HEK293 (cell line): ENCODE data around the gene RUVBL1.

Experiments
- HOXA7 ChIP-seq: sonication (generic); formaldehyde crosslinking; IDR thresholded peaks from 2 replicates; pipeline ENCODE4 v1.8.1; 2022; ENCODE audit warnings: missing genetic modification reagents, borderline replicate concordance
- WT1 ChIP-seq: fragments of 450-650 bp; formaldehyde crosslinking; IDR thresholded peaks from 2 replicates; pipeline ENCODE4 v1.5.1; 2016; ENCODE audit warnings: missing biosample characterization, missing genetic modification characterization
- ZNF175 ChIP-seq: fragments of 450-650 bp; formaldehyde crosslinking; IDR thresholded peaks from 2 replicates; pipeline ENCODE4 v1.5.1; 2016; ENCODE audit warnings: missing biosample characterization, missing genetic modification characterization
- ZNF366 ChIP-seq: fragments of 450-650 bp; formaldehyde crosslinking; conservative IDR thresholded peaks from 2 replicates; pipeline ENCODE4 v1.5.1; 2016; ENCODE audit warnings: missing biosample characterization, missing genetic modification characterization
- ZNF600 ChIP-seq: fragments of 450-650 bp; formaldehyde crosslinking; IDR thresholded peaks from 2 replicates; pipeline ENCODE4 v1.5.1; 2016; ENCODE audit warnings: missing biosample characterization, missing genetic modification characterization
- TF ChIP-seq, protein P1 (sequence below): fragments of 450-650 bp; formaldehyde crosslinking; IDR thresholded peaks from 2 replicates; pipeline ENCODE4 v1.5.1; 2016; ENCODE audit warnings: missing biosample characterization, missing genetic modification characterization

DNA sequence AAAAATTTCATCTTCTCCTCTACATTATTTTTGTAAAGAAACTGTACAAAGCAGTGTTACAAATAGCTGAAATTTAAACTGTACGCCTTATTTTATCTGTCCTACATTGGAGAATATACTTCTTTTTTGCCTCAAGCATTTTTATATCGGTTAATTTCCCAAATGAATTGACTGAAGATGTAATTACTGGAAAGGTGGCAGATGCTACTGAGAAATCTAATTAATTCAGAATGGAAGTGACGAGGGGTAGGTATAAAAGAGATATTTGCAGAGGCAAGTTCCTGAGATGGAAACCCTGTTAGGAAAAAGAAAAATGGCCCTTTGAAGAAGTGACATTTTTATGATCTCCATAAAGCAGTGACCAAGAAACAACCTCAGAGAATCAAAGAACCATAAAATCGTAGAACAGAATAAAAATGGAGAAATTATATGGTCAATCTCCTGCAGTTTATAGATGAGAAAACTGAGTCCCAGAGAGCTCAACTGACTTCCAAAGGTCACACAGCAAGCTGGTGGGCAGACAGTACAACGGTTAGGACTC lies 20.4 kb downstream of the RUVBL1 start:
- TF ChIP-seq, protein P1, sequence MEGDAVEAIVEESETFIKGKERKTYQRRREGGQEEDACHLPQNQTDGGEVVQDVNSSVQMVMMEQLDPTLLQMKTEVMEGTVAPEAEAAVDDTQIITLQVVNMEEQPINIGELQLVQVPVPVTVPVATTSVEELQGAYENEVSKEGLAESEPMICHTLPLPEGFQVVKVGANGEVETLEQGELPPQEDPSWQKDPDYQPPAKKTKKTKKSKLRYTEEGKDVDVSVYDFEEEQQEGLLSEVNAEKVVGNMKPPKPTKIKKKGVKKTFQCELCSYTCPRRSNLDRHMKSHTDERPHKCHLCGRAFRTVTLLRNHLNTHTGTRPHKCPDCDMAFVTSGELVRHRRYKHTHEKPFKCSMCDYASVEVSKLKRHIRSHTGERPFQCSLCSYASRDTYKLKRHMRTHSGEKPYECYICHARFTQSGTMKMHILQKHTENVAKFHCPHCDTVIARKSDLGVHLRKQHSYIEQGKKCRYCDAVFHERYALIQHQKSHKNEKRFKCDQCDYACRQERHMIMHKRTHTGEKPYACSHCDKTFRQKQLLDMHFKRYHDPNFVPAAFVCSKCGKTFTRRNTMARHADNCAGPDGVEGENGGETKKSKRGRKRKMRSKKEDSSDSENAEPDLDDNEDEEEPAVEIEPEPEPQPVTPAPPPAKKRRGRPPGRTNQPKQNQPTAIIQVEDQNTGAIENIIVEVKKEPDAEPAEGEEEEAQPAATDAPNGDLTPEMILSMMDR (tag by site-specific recombination): no peak
- TF ChIP-seq WT1 (tag by site-specific recombination) (no peak), ZNF366 (tag by site-specific recombination) (no peak), HOXA7 (no peak), ZNF600 (tag by site-specific recombination) (no peak), ZNF175 (no peak)
